ENCODE data around the gene FAM50A. TPM values are rescaled to one million over a fixed set of nuclear protein-coding genes. Genes with fewer than 3 reads are reported as not detected.
A peak's percentile ranks its signal among the peaks of the same experiment; 100 is the strongest.
"Not testable (repeated sequence)": the region's sequence is repeated elsewhere in the genome, so short reads cannot be mapped to it uniquely, and the experiment has no call there.

The FAM50A gene
- 10 to 100 TPM; 21.2 to 39.8 (median 22.0) TPM for total RNA-seq
- polyA plus RNA-seq, result 100 to 1,000 TPM in 1 of 2 donors, 10 to 100 TPM in 1; 91.5 to 128 TPM

- Histone ChIP-seq H3K27ac (peak within 1 kb of the TSS; percentile 10 to 66 (median 44)), H3K27me3 (no peaks in the 10 kb centered on the region), H3K4me1 (no peaks in the 10 kb centered on the region), H3K4me3 (peak within 1 kb of the TSS; percentile 40 to 59 (median 52)), H3K36me3 (peaks cover 0 to 8% (median 0%) of the 10 kb centered on the region in 3 donors), H3K9me3 (no peaks in the 10 kb centered on the region)
- WGBS, 2 donors, result 1 to 31% methylated on average over 81 to 94 of the region's 94 CpGs
- peak; percentile 68 to 87 (median 78) for DNase-seq
- no peak for FAIRE-seq
- intact Hi-C loops (cut with DNase I), result no loop called here
- no peak for TF ChIP-seq CTCF (IDR thresholded peaks at IDR 0.05)
- ATAC-seq, result peak; percentile 78 to 92 (median 88)
Observed at GRCh38 chrX:154443992-154444754, at the start of gene FAM50A. Gene FAM50A (plus strand): TSS chrX:154444141. CDS start chrX:154444236, 95 bp downstream.

- WGBS, 2 donors, result 28 to 63% methylated on average over 15 to 17 of the region's 17 CpGs
- H3K9me3 ChIP-seq; H3K27me3 ChIP-seq; H3K36me3 ChIP-seq; intact Hi-C loops (cut with DNase I); FAIRE-seq; H3K4me1 ChIP-seq; ATAC-seq: not testable (repeated sequence)
- peak in 3 of 6 donors; percentile 20 to 43 (median 28) for DNase-seq
- Histone ChIP-seq H3K27ac (peak overlapping the region; percentile 95 to 98 (median 96)), H3K4me3 (peak overlapping the region in 3 of 4 donors; percentile 27 to 68 (median 58))
Observed at GRCh38 chrX:154396363-154396762, 47.6 kb upstream of the FAM50A start.

- FAIRE-seq (no peak), ATAC-seq (peak; percentile 70 to 83 (median 78)), DNase-seq (peak; percentile 77 to 94 (median 84))
- H3K27ac ChIP-seq, result peak overlapping the region; percentile 95 to 98 (median 96)
- intact Hi-C loops (cut with DNase I), result no loop called here
- peaks cover 0 to 9% (median 4%) of the 10 kb centered on the region in 3 donors for H3K36me3 ChIP-seq
- WGBS, 2 donors, result 2 to 33% methylated on average over 53 of the region's 53 CpGs
- H3K4me1 ChIP-seq, result no peaks in the 10 kb centered on the region
- H3K9me3 ChIP-seq, result no peaks in the 10 kb centered on the region
- H3K4me3 ChIP-seq, result peak overlapping the region; percentile 3 to 68 (median 42)
- TF ChIP-seq CTCF (IDR thresholded peaks at IDR 0.05), result no peak
- no peaks in the 10 kb centered on the region for H3K27me3 ChIP-seq
Observed at GRCh38 chrX:154396973-154397887, 46.7 kb upstream of the FAM50A start.

GRCh38 chrX:154397888-154398667 is 45.9 kb upstream of the FAM50A start, which contains the start of gene RPL10:
Gene RPL10 (plus strand): TSS chrX:154398377. CDS start chrX:154398520, 143 bp downstream.
- FAIRE-seq (no peak), ATAC-seq (peak; percentile 79 to 90 (median 82)), DNase-seq (peak; percentile 93 to 99 (median 96))
- H3K36me3 ChIP-seq, result peaks cover 0 to 9% (median 4%) of the 10 kb centered on the region in 3 donors
- peak within 1 kb of the TSS; percentile 44 to 68 (median 52) for H3K4me3 ChIP-seq
- WGBS, 2 donors, result 0 to 38% methylated on average over 69 of the region's 69 CpGs
- no peaks in the 10 kb centered on the region for H3K4me1 ChIP-seq
- peak within 1 kb of the TSS; percentile 95 to 98 (median 96) for H3K27ac ChIP-seq
- intact Hi-C loops (cut with DNase I), result no loop called here
- H3K27me3 ChIP-seq, result no peaks in the 10 kb centered on the region
- no peaks in the 10 kb centered on the region for H3K9me3 ChIP-seq
- no peak for TF ChIP-seq CTCF (IDR thresholded peaks at IDR 0.05)

Measured in pancreas (tissue), 10 donors.